HepG2 (cell line): ENCODE measurements around the gene MRAP. TPM values are rescaled to one million over a fixed set of nuclear protein-coding genes. Genes with fewer than 3 reads are reported as not detected.

ENCODE experiments used
- ATAC-seq: fragments of 200-7000 bp; cut with Tn5 transposase; 3 replicates; pipeline ENCODE4 v1.9.1; 2020; ENCODE audit warnings: mild to moderate bottlenecking, moderate library complexity
- BruUV-seq: library from RNA; stranded (reverse); fragments of 400-500 nt; replicated peaks from 2 replicates; lab custom pipeline; 2021; lab: Mats Ljungman, UMichigan
- CTCF ChIA-PET: fragments of 300-600 bp; formaldehyde crosslinking; extraction: SDS; loops from one replicate; lab custom pipeline; 2021; ENCODE audit warnings: low total read pairs, inconsistent platforms, low intra/inter-chr PET ratio; lab: Yijun Ruan, JAX
- POLR2A ChIA-PET: fragments of 350-600 bp; sonication (Branson Sonifier 250); formaldehyde crosslinking; loops from one replicate; lab custom pipeline; 2020; ENCODE audit warnings: antibody characterized with exemption, inconsistent platforms; lab: Yijun Ruan, JAX
- DNase-seq: peaks from one replicate; pipeline ENCODE4 v3.0.0-alpha.2; 2015; ENCODE audit warnings: low spot score
- FAIRE-seq: peaks from 3 replicates; lab custom pipeline; 2011; peaks lifted over from hg19 to GRCh38; lab: Jason Lieb, UNC
- H2AFZ ChIP-seq: one replicate; pipeline ENCODE4 v1.6.1; 2011; ENCODE audit warnings: low read length, inconsistent platforms
- H3K27ac ChIP-seq: fragments of 300-600 bp; 3 replicates; pipeline ENCODE4 v1.8.0; 2011; ENCODE audit warnings: mixed run types, mild to moderate bottlenecking, mixed read lengths, low read length, inconsistent platforms; ENCODE audit not compliant: insufficient read depth; ENCODE audit errors: extremely low read length
- H3K27me3 ChIP-seq, 2 experiments: fragments of 200-600 bp in 1 of 2; 2 replicates in 1 of 2; 3 replicates in 1 of 2; pipeline versions ENCODE4 v1.6.0 to v1.8.0; 2011; ENCODE audit warnings: low read length in 2 of 2, mild to moderate bottlenecking in 2 of 2, moderate library complexity in 2 of 2, inconsistent platforms in 1 of 2; ENCODE audit not compliant: insufficient read depth in 2 of 2, control insufficient read depth in 1 of 2
- H3K36me3 ChIP-seq, 2 experiments: fragments of 200-600 bp in 1 of 2; replicated peaks in 1 of 2; 2 replicates in 1 of 2; 3 replicates in 1 of 2; pipeline versions ENCODE4 v1.5.1 to v1.8.0; 2011; ENCODE audit warnings: low read length in 2 of 2, inconsistent platforms in 1 of 2; ENCODE audit not compliant: insufficient read depth in 2 of 2, control insufficient read depth in 1 of 2
- H3K4me1 ChIP-seq: 2 replicates; pipeline ENCODE4 v1.5.1; 2012; ENCODE audit warnings: low read length, inconsistent platforms; ENCODE audit not compliant: insufficient read depth
- H3K4me2 ChIP-seq: 2 replicates; pipeline ENCODE4 v1.6.0; 2011; ENCODE audit warnings: low read depth, low read length, inconsistent platforms
- H3K4me3 ChIP-seq, 3 experiments: fragments of 200-600 bp in 1 of 3; sonication (generic), shearing (Covaris generic) in 1 of 3; replicated peaks in 1 of 3; 2 replicates each; pipeline ENCODE4 v1.5.1; 2011 to 2016; ENCODE audit warnings: low read length in 3 of 3, inconsistent platforms in 2 of 3, low read depth in 2 of 3, mild to moderate bottlenecking in 2 of 3, control low read depth in 1 of 3, mixed read lengths in 1 of 3; ENCODE audit not compliant: insufficient read depth in 1 of 3
- H3K79me2 ChIP-seq: one replicate; pipeline ENCODE4 v1.6.1; 2011; ENCODE audit warnings: low read length, inconsistent platforms; ENCODE audit not compliant: insufficient read depth
- H3K9ac ChIP-seq: 2 replicates; pipeline ENCODE4 v1.6.0; 2011; ENCODE audit warnings: mild to moderate bottlenecking, low read depth, low read length, inconsistent platforms; ENCODE audit not compliant: insufficient read depth
- H3K9me3 ChIP-seq: 2 replicates; pipeline ENCODE4 v1.5.1; 2012; ENCODE audit warnings: mild to moderate bottlenecking, low read length
- H4K20me1 ChIP-seq: 2 replicates; pipeline ENCODE4 v1.6.0; 2011; ENCODE audit warnings: inconsistent platforms, mild to moderate bottlenecking, low read length, moderate library complexity; ENCODE audit not compliant: insufficient read depth
- ARNT ChIP-seq: fragments of 450-650 bp; IDR thresholded peaks from 2 replicates; pipeline ENCODE4 v1.6.1; 2017
- ATAD3A ChIP-seq: sonication (generic); formaldehyde crosslinking; IDR thresholded peaks from 2 replicates; pipeline ENCODE4 v1.4.0; 2020; ENCODE audit warnings: missing genetic modification reagents
- FOSL2 ChIP-seq: sonication (generic); formaldehyde crosslinking; IDR thresholded peaks from 2 replicates; pipeline ENCODE4 v1.4.0; 2020; ENCODE audit warnings: missing genetic modification reagents
- HNRNPUL1 ChIP-seq: fragments of 200-400 bp; formaldehyde crosslinking; IDR thresholded peaks from 2 replicates; pipeline ENCODE4 v1.6.1; 2017; ENCODE audit warnings: low read depth, mild to moderate bottlenecking, low read length, moderate library complexity
- HOXD1 ChIP-seq: sonication (generic); formaldehyde crosslinking; IDR thresholded peaks from 2 replicates; pipeline ENCODE4 v1.5.0; 2020; ENCODE audit warnings: missing genetic modification reagents
- NFE2L1 ChIP-seq: sonication (generic); formaldehyde crosslinking; IDR thresholded peaks from 2 replicates; pipeline ENCODE4 v1.4.0; 2020; ENCODE audit warnings: missing genetic modification reagents, mild to moderate bottlenecking, borderline replicate concordance
- NR3C1 ChIP-seq: sonication (generic); formaldehyde crosslinking; IDR thresholded peaks from 2 replicates; pipeline ENCODE4 v1.4.0; 2020; ENCODE audit warnings: missing genetic modification reagents
- PRDM10 ChIP-seq: sonication (generic); formaldehyde crosslinking; IDR thresholded peaks from 2 replicates; pipeline ENCODE4 v1.4.0; 2020; ENCODE audit warnings: low read depth, missing genetic modification reagents
- TP53 ChIP-seq: sonication (generic); formaldehyde crosslinking; conservative IDR thresholded peaks from 2 replicates; pipeline ENCODE4 v1.4.0; 2020; ENCODE audit warnings: missing genetic modification reagents
- ZNF138 ChIP-seq: sonication (generic); formaldehyde crosslinking; IDR thresholded peaks from 2 replicates; pipeline ENCODE4 v1.5.0; 2020; ENCODE audit warnings: mild to moderate bottlenecking, low read depth, missing genetic modification reagents
- ZNF260 ChIP-seq: sonication (generic); formaldehyde crosslinking; IDR thresholded peaks from 2 replicates; pipeline ENCODE4 v1.4.0; 2020; ENCODE audit warnings: missing genetic modification reagents, low read depth, mild to moderate bottlenecking, borderline replicate concordance
- ZNF484 ChIP-seq: sonication (generic); formaldehyde crosslinking; IDR thresholded peaks from 2 replicates; pipeline ENCODE4 v1.5.1; 2020; ENCODE audit warnings: mild to moderate bottlenecking, low read depth, missing genetic modification reagents, borderline replicate concordance
- ZNF543 ChIP-seq: sonication (generic); formaldehyde crosslinking; IDR thresholded peaks from 2 replicates; pipeline ENCODE4 v1.4.0; 2020; ENCODE audit warnings: mild to moderate bottlenecking, missing genetic modification reagents
- ZNF790 ChIP-seq: sonication (generic); formaldehyde crosslinking; IDR thresholded peaks from 2 replicates; pipeline ENCODE4 v1.8.0; 2022; ENCODE audit warnings: missing genetic modification reagents, mild to moderate bottlenecking, borderline replicate concordance
- ZSCAN12 ChIP-seq: sonication (generic); formaldehyde crosslinking; IDR thresholded peaks from 2 replicates; pipeline ENCODE4 v1.9.0; 2021; ENCODE audit warnings: mild to moderate bottlenecking, missing genetic modification reagents
- WGBS: methylation state at CpG from one replicate; pipeline ENCODE4 v1.1.6; 2017; ENCODE audit warnings: low lambda C conversion rate; 5-methylcytosine and 5-hydroxymethylcytosine counted together
- in situ Hi-C: cut with HindIII; loops from 2 replicates; pipeline ENCODE4 v1.10.0; 2017; ENCODE audit warnings: low pct_unique_long_range_greater_than_20kb; ENCODE audit not compliant: extremely low pct_ligation_motif_present
- intact Hi-C: fragments of 100-400 bp; cut with micrococcal nuclease; formaldehyde crosslinking; loops from one replicate; pipeline ENCODE4 v1.10.0; 2022; ENCODE audit not compliant: unreplicated experiment
- polyA plus RNA-seq, 8 experiments: library from polyadenylated mRNA; depleted of rRNA in 3 of 8; stranded (reverse) in 7 of 8; unstranded in 1 of 8; fragments of >200 nt; fragmentation: Illumina TruSeq in 4 of 8; extraction: Trizol in 4 of 8; gene quantifications; 2 replicates each; pipeline versions ENCODE4 v1.2.1 to v1.2.3, GENCODE V29; 2011 to 2016; ENCODE audit warnings: low read depth in 4 of 8, missing spikeins in 1 of 8, mixed read lengths in 1 of 8; ENCODE audit not compliant: insufficient read depth in 1 of 8
- total RNA-seq, 5 experiments: library from RNA; depleted of rRNA; stranded (reverse); fragments of >200 nt; fragmentation: Illumina TruSeq; extraction: Trizol; gene quantifications; 2 replicates each; pipeline ENCODE4 v1.2.3, GENCODE V29; 2016; ENCODE audit warnings: low read depth in 1 of 5

Gene MRAP
- total and polyA plus RNA-seq, 2 of the 13 experiments (the other 11 are each of a cell fraction or from before 2014, with no cell fraction given), result 0.46 to 1.2 TPM

GRCh38 chr21:32335601-32336575 is 37.2 kb downstream of the MRAP start:
- H4K20me1 ChIP-seq, result no peaks in the 10 kb centered on the region
- ATAC-seq (no peak), DNase-seq (no peak), FAIRE-seq (no peak)
- 97% methylated on average over 27 of the region's 27 CpGs for WGBS
- no peak overlapping the region for H2AFZ ChIP-seq
- BruUV-seq, result no TSS peak
- CTCF ChIA-PET, result no interaction called here
- no peak overlapping the region for H3K4me2 ChIP-seq
- peaks cover 27% of the 10 kb centered on the region for H3K4me1 ChIP-seq
- no peaks in the 10 kb centered on the region for H3K27me3 ChIP-seq
- peaks cover 33 to 66% of the 10 kb centered on the region in 2 experiments for H3K36me3 ChIP-seq
- H3K27ac ChIP-seq, result no peak overlapping the region
- in situ Hi-C loops, result no loop called here
- H3K9ac ChIP-seq, result no peak overlapping the region
- POLR2A ChIA-PET, result no interaction called here
- H3K4me3 ChIP-seq, result no peak overlapping the region
- intact Hi-C loops, result loop anchor here (10.0 kb wide), 1 partner anchor 61 kb away; the partner anchor contains the start of gene MIS18A
- H3K79me2 ChIP-seq, result no peaks in the 10 kb centered on the region
- H3K9me3 ChIP-seq, result no peaks in the 10 kb centered on the region
- TF ChIP-seq ZNF138 (CRISPR knock-in tag) (no peak), NFE2L1 (CRISPR knock-in tag) (no peak), ZNF260 (CRISPR knock-in tag) (no peak), HNRNPUL1 (no peak), ZNF484 (CRISPR knock-in tag) (no peak), HOXD1 (no peak), ARNT (no peak), TP53 (CRISPR knock-in tag) (no peak), NR3C1 (CRISPR knock-in tag) (no peak), ZNF543 (CRISPR knock-in tag) (no peak), ZSCAN12 (CRISPR knock-in tag) (no peak), PRDM10 (CRISPR knock-in tag) (no peak), ZNF790 (CRISPR knock-in tag) (no peak), ATAD3A (CRISPR knock-in tag) (no peak), FOSL2 (CRISPR knock-in tag) (no peak)
